22Rv1 (cell line): ENCODE results near the gene ANO8.

Source experiments
- ZFX ChIP-seq: fragments of 450-650 bp; IDR thresholded peaks from 2 replicates; pipeline ENCODE4 v1.6.1; 2017; ENCODE audit warnings: antibody characterized with exemption, borderline replicate concordance
- TF ChIP-seq, protein P1 (sequence below): fragments of 450-650 bp; IDR thresholded peaks from 2 replicates; pipeline ENCODE4 v1.5.1; 2017; ENCODE audit warnings: mild to moderate bottlenecking

DNA sequence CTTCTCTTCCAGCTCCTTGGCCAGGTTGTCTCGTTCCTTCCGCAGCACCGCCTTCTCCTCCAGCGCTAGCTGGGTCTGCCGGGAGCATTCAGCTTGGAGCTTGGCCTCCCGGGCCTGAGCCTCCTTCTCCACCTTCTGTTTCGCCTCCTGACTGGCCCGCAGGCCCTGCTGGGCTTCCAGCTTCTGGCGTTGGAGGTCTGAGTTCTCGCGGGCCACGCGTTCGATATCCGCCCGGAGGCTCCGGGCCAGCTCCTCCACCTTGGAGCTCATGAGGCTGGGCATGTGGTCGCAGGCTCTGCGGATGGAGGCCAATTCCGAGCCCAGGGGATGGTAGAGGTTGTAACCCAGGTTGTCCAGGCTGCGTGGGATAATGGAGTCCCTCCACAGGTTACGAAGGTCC lies 30.7 kb upstream of the ANO8 start:
- TF ChIP-seq, protein P1, sequence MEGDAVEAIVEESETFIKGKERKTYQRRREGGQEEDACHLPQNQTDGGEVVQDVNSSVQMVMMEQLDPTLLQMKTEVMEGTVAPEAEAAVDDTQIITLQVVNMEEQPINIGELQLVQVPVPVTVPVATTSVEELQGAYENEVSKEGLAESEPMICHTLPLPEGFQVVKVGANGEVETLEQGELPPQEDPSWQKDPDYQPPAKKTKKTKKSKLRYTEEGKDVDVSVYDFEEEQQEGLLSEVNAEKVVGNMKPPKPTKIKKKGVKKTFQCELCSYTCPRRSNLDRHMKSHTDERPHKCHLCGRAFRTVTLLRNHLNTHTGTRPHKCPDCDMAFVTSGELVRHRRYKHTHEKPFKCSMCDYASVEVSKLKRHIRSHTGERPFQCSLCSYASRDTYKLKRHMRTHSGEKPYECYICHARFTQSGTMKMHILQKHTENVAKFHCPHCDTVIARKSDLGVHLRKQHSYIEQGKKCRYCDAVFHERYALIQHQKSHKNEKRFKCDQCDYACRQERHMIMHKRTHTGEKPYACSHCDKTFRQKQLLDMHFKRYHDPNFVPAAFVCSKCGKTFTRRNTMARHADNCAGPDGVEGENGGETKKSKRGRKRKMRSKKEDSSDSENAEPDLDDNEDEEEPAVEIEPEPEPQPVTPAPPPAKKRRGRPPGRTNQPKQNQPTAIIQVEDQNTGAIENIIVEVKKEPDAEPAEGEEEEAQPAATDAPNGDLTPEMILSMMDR, result no peak
- no peak for TF ChIP-seq ZFX
